HepG2 (cell line): ENCODE results near the gene DPY30. TPM values are rescaled to one million over a fixed set of nuclear protein-coding genes. Genes with fewer than 3 reads are reported as not detected.

Experiments
- FOXM1 ChIP-seq: sonication (generic); formaldehyde crosslinking; IDR thresholded peaks from 2 replicates; pipeline ENCODE4 v1.5.0; 2020; ENCODE audit warnings: missing genetic modification reagents
- HOXA7 ChIP-seq: sonication (generic); formaldehyde crosslinking; IDR thresholded peaks from 2 replicates; pipeline ENCODE4 v1.8.1; 2022; ENCODE audit warnings: mild to moderate bottlenecking, missing genetic modification reagents, moderate library complexity
- PHB2 ChIP-seq: fragments of 450-650 bp; IDR thresholded peaks from 2 replicates; pipeline ENCODE4 v1.6.1; 2018; ENCODE audit not compliant: partially characterized antibody
- POLR2A ChIP-seq, 2 experiments: IDR thresholded peaks; 2 replicates each; pipeline ENCODE4 v1.6.1; 2011; ENCODE audit warnings: low read depth in 2 of 2, low read length in 2 of 2, mild to moderate bottlenecking in 1 of 2, moderate library complexity in 1 of 2; ENCODE audit not compliant: insufficient read depth in 1 of 2
- RNF2 ChIP-seq: fragments of 450-650 bp; conservative IDR thresholded peaks from 2 replicates; pipeline ENCODE4 v1.6.1; 2016; ENCODE audit warnings: low read depth
- ZNF274 ChIP-seq: sonication (generic); formaldehyde crosslinking; IDR thresholded peaks from 2 replicates; pipeline ENCODE4 v1.5.1; 2020; ENCODE audit warnings: mild to moderate bottlenecking, missing genetic modification reagents
- polyA plus RNA-seq, 8 experiments: library from polyadenylated mRNA; depleted of rRNA in 3 of 8; stranded (reverse) in 7 of 8; unstranded in 1 of 8; fragments of >200 nt; fragmentation: Illumina TruSeq in 4 of 8; extraction: Trizol in 4 of 8; gene quantifications; 2 replicates each; pipeline versions ENCODE4 v1.2.1 to v1.2.3, GENCODE V29; 2011 to 2016; ENCODE audit warnings: low read depth in 4 of 8, missing spikeins in 1 of 8, mixed read lengths in 1 of 8; ENCODE audit not compliant: insufficient read depth in 1 of 8
- total RNA-seq, 5 experiments: library from RNA; depleted of rRNA; stranded (reverse); fragments of >200 nt; fragmentation: Illumina TruSeq; extraction: Trizol; gene quantifications; 2 replicates each; pipeline ENCODE4 v1.2.3, GENCODE V29; 2016; ENCODE audit warnings: low read depth in 1 of 5
- TF ChIP-seq, protein P1 (sequence below), 2 experiments: fragments of 450-650 bp in 1 of 2; sonication (generic) in 1 of 2; formaldehyde crosslinking in 1 of 2; IDR thresholded peaks; 2 replicates each; pipeline versions ENCODE4 v1.6.1 to v1.8.0; 2016 to 2022; ENCODE audit warnings: antibody characterized with exemption in 1 of 2, mild to moderate bottlenecking in 1 of 2, missing genetic modification reagents in 1 of 2
- TF ChIP-seq, protein P2 (sequence below): sonication (generic); formaldehyde crosslinking; IDR thresholded peaks from 2 replicates; pipeline ENCODE4 v1.4.0; 2020; ENCODE audit warnings: mild to moderate bottlenecking, missing genetic modification reagents, borderline replicate concordance
- TF ChIP-seq, protein P3 (sequence below): IDR thresholded peaks from 2 replicates; pipeline ENCODE4 v1.6.1; 2018; ENCODE audit warnings: missing genetic modification reagents, mild to moderate bottlenecking, missing compliant biosample characterization
- TF ChIP-seq, protein P4 (sequence below): sonication (generic); formaldehyde crosslinking; IDR thresholded peaks from 2 replicates; pipeline ENCODE4 v1.8.1; 2023; ENCODE audit warnings: mild to moderate bottlenecking, moderate library complexity, missing genetic modification reagents

DPY30 gene
- total and polyA plus RNA-seq, 2 of the 13 experiments (the other 11 are each of a cell fraction or from before 2014, with no cell fraction given): 98.1 to 118 TPM

DNA sequence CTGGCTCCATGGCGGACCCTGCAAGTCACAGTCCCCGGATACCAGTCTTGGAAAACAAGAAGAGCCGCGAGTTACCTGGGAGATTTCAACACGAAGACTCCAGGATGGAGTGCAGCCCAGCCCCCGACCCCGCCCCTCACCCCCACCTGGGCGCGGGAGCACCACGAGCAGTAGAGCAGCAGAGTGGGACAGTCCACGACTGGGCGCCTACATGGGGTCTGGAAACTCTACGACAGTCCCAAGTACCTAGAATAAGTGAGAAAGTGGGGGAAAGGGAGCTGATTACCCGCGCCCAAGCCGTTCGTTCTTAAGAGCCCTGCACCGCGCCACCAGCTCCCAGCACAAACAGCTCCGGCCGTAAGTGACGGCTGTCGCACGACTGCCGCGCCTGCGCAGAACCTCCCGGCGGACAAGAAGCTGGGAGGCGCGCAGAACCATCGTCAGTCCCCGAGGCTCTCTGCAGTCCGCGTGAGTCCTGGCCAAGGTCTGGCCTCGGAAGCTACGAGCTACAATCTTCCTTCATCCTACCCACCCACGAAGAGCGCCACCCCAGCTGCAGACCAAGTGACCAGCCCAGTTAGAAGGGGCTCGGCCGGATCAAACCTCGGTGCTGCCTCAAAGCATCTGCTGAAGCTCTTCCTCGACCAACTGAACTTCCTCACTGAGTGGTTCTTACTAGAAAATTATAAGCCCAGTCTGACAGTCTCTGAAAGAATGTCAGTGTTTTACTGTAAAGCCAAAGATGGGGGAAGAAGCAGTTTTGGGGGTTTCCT is at the start of gene DPY30 (continued):
- TF ChIP-seq, protein P1, sequence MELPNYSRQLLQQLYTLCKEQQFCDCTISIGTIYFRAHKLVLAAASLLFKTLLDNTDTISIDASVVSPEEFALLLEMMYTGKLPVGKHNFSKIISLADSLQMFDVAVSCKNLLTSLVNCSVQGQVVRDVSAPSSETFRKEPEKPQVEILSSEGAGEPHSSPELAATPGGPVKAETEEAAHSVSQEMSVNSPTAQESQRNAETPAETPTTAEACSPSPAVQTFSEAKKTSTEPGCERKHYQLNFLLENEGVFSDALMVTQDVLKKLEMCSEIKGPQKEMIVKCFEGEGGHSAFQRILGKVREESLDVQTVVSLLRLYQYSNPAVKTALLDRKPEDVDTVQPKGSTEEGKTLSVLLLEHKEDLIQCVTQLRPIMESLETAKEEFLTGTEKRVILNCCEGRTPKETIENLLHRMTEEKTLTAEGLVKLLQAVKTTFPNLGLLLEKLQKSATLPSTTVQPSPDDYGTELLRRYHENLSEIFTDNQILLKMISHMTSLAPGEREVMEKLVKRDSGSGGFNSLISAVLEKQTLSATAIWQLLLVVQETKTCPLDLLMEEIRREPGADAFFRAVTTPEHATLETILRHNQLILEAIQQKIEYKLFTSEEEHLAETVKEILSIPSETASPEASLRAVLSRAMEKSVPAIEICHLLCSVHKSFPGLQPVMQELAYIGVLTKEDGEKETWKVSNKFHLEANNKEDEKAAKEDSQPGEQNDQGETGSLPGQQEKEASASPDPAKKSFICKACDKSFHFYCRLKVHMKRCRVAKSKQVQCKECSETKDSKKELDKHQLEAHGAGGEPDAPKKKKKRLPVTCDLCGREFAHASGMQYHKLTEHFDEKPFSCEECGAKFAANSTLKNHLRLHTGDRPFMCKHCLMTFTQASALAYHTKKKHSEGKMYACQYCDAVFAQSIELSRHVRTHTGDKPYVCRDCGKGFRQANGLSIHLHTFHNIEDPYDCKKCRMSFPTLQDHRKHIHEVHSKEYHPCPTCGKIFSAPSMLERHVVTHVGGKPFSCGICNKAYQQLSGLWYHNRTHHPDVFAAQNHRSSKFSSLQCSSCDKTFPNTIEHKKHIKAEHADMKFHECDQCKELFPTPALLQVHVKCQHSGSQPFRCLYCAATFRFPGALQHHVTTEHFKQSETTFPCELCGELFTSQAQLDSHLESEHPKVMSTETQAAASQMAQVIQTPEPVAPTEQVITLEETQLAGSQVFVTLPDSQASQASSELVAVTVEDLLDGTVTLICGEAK (IDR thresholded peaks at IDR 0.05): no peak
- TF ChIP-seq, protein P1 (CRISPR knock-in tag; IDR thresholded peaks at IDR 0.05): 0 out of 2 replicates have a peak, but pooled peaks have one; percentile 51
- TF ChIP-seq RNF2 (peak; percentile 76), POLR2A (IDR thresholded peaks at IDR 0.05; ENCODE audit: insufficient read depth in 1 of 2, low read depth in 2 of 2, low read length in 2 of 2) (peak; percentile 98 to 100), PHB2 (no peak), HOXA7 (no peak), FOXM1 (CRISPR knock-in tag) (peak; percentile 71; the same call in 1 of the 2 replicates), ZNF274 (peak; percentile 96)
- TF ChIP-seq, protein P2, sequence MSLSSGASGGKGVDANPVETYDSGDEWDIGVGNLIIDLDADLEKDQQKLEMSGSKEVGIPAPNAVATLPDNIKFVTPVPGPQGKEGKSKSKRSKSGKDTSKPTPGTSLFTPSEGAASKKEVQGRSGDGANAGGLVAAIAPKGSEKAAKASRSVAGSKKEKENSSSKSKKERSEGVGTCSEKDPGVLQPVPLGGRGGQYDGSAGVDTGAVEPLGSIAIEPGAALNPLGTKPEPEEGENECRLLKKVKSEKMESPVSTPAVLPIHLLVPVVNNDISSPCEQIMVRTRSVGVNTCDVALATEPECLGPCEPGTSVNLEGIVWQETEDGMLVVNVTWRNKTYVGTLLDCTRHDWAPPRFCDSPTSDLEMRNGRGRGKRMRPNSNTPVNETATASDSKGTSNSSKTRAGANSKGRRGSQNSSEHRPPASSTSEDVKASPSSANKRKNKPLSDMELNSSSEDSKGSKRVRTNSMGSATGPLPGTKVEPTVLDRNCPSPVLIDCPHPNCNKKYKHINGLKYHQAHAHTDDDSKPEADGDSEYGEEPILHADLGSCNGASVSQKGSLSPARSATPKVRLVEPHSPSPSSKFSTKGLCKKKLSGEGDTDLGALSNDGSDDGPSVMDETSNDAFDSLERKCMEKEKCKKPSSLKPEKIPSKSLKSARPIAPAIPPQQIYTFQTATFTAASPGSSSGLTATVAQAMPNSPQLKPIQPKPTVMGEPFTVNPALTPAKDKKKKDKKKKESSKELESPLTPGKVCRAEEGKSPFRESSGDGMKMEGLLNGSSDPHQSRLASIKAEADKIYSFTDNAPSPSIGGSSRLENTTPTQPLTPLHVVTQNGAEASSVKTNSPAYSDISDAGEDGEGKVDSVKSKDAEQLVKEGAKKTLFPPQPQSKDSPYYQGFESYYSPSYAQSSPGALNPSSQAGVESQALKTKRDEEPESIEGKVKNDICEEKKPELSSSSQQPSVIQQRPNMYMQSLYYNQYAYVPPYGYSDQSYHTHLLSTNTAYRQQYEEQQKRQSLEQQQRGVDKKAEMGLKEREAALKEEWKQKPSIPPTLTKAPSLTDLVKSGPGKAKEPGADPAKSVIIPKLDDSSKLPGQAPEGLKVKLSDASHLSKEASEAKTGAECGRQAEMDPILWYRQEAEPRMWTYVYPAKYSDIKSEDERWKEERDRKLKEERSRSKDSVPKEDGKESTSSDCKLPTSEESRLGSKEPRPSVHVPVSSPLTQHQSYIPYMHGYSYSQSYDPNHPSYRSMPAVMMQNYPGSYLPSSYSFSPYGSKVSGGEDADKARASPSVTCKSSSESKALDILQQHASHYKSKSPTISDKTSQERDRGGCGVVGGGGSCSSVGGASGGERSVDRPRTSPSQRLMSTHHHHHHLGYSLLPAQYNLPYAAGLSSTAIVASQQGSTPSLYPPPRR (CRISPR knock-in tag): peak; percentile 34; the same call in 1 of the 2 replicates
- TF ChIP-seq, protein P3, sequence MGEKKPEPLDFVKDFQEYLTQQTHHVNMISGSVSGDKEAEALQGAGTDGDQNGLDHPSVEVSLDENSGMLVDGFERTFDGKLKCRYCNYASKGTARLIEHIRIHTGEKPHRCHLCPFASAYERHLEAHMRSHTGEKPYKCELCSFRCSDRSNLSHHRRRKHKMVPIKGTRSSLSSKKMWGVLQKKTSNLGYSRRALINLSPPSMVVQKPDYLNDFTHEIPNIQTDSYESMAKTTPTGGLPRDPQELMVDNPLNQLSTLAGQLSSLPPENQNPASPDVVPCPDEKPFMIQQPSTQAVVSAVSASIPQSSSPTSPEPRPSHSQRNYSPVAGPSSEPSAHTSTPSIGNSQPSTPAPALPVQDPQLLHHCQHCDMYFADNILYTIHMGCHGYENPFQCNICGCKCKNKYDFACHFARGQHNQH: peak; percentile 47; the same call in 1 of the 2 replicates
- TF ChIP-seq, protein P4, sequence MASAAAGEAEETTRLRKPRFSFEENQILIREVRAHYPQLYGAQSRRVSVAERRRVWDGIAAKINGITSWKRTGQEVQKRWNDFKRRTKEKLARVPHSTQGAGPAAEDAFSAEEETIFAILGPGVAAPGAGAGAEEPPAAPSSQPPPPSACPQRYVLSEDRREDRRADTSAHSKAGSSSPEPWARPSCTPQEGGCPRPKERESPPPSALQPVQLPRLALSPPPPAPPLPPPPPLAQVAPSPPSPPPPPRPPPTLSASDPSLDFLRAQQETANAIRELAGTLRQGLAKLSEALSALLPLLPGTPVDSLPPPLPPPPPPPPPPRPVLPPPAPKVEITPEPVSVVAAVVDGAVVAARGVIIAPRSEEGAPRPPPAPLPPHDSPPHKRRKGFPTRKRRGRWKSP (CRISPR knock-in tag): peak; percentile 95
